Measurements from ENCODE around the gene WDR18. TPM values are rescaled to one million over a fixed set of nuclear protein-coding genes. Genes with fewer than 3 reads are reported as not detected.

WDR18 gene
- total RNA-seq, 2 experiments from 2014 or later: 73.3 to 75.8 TPM

DNA sequence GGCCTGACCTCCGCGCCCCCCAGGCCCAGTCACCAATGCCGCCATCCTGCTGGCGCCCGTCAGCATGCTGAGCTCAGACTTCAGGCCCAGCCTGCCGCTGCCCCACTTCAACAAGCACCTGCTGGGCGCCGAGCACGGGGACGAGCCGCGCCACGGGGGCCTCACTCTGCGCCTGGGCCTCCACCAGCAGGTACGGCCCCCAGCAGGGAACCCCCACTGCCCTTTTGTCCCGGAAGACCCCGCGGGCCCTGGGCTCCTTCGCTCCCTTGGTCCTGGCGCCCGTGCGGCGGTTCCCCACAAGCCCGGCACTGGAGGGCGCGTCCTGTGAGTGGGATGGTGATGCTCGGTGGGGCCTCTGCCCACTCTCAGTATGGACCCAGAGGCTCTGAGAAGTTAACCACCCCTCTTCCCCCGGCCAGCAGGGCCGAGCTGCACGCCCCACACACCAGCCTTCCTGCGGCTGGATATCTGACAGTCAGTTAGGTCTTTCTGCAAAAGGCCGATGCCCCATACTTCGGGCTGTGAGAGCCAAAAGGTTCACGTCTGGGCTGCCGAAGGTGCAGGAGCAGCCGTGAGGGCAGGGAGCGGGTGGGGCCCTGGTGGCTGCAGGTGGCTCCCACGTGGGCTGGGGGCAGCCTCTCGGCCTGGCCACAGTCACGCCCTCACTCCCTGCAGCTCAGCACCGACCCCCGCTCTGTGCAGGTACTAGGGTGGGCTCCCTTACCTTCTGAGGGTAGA is 8.0 kb downstream of the WDR18 start:
- H3K27ac Mint-ChIP-seq: no peak overlapping the region
- peaks cover 3% of the 10 kb centered on the region for H3K27me3 Mint-ChIP-seq
- H3K4me3 Mint-ChIP-seq: no peak overlapping the region
- ChIA-PET POLR2A (no interaction called here), CTCF (no interaction called here)
- no peaks in the 10 kb centered on the region for H3K9me3 Mint-ChIP-seq
- DNase-seq: no peak
- peaks cover 6% of the 10 kb centered on the region for H3K4me1 Mint-ChIP-seq (ENCODE audit: low read depth)
- H3K36me3 Mint-ChIP-seq: peaks cover 9% of the 10 kb centered on the region
- intact Hi-C loops (cut with micrococcal nuclease): no loop called here

DNA sequence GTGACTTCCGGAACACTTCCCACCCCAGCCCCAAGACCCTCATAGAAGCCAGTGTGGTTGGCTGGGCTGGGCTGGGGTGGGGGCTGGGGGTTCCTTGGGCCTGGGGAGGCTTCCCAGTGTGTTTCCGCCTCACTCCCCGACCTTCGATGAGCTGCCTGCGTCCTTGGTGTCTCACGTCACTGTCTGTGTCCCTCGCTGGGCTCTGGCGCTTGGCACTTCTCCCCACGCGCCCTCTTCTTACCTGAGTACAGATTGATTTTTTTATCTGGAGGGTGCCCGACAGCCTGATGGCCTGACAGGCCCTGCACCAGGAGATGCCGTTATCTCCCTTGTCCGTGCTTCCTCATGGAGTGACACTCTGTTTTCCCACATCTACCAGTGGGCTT is 8.5 kb downstream of the WDR18 start:
- CTCF ChIA-PET: no interaction called here
- peaks cover 6% of the 10 kb centered on the region for H3K4me1 Mint-ChIP-seq (ENCODE audit: low read depth)

DNA sequence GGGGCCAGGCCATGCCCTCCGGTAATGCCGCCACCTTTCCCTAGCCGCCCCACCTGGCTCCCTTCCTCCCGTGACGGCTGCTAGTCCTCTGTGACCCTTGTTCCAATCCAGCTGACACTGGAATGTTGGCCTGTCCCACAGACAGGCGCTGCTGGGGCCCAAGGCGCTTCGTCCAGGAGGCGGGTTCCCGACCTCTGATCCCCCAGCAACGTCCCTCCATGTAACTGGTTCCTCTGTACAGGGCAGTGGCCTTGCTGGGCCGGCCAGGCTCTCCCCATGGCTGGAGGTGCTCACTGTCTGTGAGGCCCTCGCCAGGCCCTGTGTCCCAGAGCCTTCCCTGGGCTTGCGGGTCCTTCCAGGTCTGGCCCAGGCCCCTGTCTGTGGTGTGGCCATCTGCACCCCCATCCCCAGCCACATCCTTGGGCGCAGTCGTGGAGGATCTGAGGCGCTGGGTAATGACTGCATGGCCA is 9.3 kb downstream of the WDR18 start:
- POLR2A ChIA-PET: no interaction called here
- Mint-ChIP-seq H3K36me3 (peaks cover 9% of the 10 kb centered on the region), H3K27ac (no peak overlapping the region), H3K4me3 (no peak overlapping the region), H3K27me3 (peaks cover 12% of the 10 kb centered on the region), H3K4me1 (ENCODE audit: low read depth) (peaks cover 10% of the 10 kb centered on the region), H3K9me3 (no peaks in the 10 kb centered on the region)
- CTCF ChIA-PET: no interaction called here
- no peak for DNase-seq
- intact Hi-C loops (cut with micrococcal nuclease): no loop called here

More for the DNA sequence above, 8.5 kb downstream of the WDR18 start:
- Mint-ChIP-seq H3K27ac (no peak overlapping the region), H3K4me3 (no peak overlapping the region), H3K27me3 (peaks cover 5% of the 10 kb centered on the region), H3K36me3 (peaks cover 9% of the 10 kb centered on the region), H3K9me3 (no peaks in the 10 kb centered on the region)
- POLR2A ChIA-PET: no interaction called here
- no peak for DNase-seq
- intact Hi-C loops (cut with micrococcal nuclease): no loop called here

DNA sequence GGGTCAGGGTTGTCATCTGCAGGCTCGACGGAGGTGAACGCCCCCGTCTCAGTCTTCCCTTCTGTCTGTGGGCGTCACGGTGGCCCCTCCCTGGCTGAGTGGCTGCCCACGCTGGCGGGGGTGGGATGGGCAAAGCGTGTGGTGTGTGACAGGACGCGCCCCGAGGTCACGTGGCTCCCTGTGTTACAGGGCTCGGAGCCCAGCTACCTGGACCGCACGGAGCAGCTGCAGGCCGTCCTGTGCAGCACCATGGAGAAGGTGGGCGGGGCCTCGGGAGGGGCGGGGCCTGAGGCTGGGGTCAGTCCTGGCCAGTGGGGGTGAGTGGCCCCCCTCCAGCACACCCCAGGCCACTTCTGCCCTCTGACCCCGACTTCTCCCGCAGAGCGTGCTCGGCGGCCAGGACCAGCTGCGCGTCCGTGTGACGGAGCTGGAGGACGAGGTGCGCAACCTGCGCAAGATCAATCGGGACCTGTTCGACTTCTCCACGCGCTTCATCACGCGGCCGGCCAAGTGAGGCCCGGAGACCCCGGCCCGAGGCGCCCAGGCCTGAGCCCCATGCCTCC is 9.8 kb downstream of the WDR18 start:
- Mint-ChIP-seq H3K27ac (no peak overlapping the region), H3K4me3 (no peak overlapping the region), H3K36me3 (peaks cover 9% of the 10 kb centered on the region), H3K4me1 (ENCODE audit: low read depth) (peaks cover 10% of the 10 kb centered on the region), H3K9me3 (no peaks in the 10 kb centered on the region), H3K27me3 (peaks cover 15% of the 10 kb centered on the region)
- CTCF ChIA-PET: no interaction called here
- intact Hi-C loops (cut with micrococcal nuclease): no loop called here
- POLR2A ChIA-PET: no interaction called here
- no peak for DNase-seq

DNA sequence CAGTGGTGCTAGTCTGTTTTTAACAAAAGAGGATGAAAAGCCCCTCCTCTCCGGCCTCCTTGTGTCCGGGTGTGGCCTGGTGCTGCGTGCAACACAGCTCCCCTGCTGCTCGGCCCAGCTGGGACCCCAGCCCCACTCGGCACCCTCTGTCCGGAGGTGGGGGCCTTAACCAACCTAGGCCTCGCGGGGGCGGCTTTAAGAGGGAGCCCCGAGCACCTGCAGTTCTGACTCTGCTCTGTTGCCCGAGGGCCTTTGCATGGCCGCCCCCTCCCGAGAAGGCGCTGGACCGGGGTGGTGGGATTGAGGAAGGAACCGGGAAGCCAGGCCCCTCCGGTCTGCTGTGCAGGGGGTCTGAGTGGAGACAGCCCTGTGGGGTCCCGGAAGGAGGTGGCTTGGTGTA is 10.4 kb downstream of the WDR18 start:
- DNase-seq: no peak
- Mint-ChIP-seq H3K27me3 (peaks cover 21% of the 10 kb centered on the region), H3K9me3 (no peaks in the 10 kb centered on the region), H3K4me1 (ENCODE audit: low read depth) (peaks cover 10% of the 10 kb centered on the region), H3K27ac (no peak overlapping the region), H3K36me3 (peaks cover 9% of the 10 kb centered on the region), H3K4me3 (no peak overlapping the region)
- intact Hi-C loops (cut with micrococcal nuclease): no loop called here
- POLR2A ChIA-PET: no interaction called here
- CTCF ChIA-PET: no interaction called here

DNA sequence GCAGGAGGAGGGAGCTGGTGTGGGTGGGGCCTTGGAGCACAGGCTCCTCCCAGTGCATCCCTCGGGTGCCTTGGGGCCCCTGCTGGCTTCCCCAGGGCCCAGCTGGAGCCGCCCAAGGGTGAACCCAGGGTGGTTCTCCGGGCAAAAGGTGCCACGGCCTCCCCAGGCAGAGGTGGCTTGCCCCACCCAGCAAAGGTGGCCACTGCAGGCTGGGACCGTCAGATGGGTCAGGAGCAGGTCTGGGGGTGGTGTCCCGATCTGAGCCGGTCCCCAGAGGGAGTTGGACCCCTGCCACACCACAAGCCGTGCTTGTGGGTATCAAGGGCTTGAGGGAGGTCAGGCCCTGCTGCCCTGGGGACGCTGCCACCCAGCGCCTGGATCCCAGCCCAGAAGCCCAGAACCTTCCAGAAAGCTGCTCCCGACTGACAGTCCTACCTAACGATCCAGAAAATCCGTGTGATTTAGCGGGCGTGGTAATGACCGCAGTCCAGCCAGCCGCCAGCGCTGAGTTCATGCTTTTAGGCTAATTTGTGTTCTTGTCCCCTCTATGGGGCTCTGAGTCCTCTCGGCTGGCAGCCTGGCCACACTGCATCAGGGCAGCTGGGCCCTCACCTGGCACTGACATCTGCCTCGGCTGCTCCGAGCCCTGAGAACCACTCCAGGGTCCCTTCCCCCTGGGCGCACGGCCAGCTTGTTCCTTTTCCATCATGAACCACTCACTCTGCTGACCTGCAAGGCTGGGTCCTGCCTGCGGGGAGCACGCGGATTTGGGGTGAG is 11.1 kb downstream of the WDR18 start:
- POLR2A ChIA-PET: interaction anchor here (0.6 to 1.0 kb wide), 2 partner anchors 11 to 295 kb away, joined by 3 to 4 read pairs; partner anchors contain the start of gene WDR18
- intact Hi-C loops (cut with micrococcal nuclease): no loop called here
- DNase-seq: no peak
- no peak overlapping the region for H3K27ac Mint-ChIP-seq
- H3K36me3 Mint-ChIP-seq: peaks cover 9% of the 10 kb centered on the region
- peaks cover 10% of the 10 kb centered on the region for H3K4me1 Mint-ChIP-seq (ENCODE audit: low read depth)
- no peaks in the 10 kb centered on the region for H3K9me3 Mint-ChIP-seq
- H3K27me3 Mint-ChIP-seq: peaks cover 23% of the 10 kb centered on the region
- H3K4me3 Mint-ChIP-seq: no peak overlapping the region
- CTCF ChIA-PET: interaction anchor here (0.9 kb wide), 1 partner anchor 274 kb away, joined by 3 read pairs; the partner anchor contains the start of gene CIRBP

DNA sequence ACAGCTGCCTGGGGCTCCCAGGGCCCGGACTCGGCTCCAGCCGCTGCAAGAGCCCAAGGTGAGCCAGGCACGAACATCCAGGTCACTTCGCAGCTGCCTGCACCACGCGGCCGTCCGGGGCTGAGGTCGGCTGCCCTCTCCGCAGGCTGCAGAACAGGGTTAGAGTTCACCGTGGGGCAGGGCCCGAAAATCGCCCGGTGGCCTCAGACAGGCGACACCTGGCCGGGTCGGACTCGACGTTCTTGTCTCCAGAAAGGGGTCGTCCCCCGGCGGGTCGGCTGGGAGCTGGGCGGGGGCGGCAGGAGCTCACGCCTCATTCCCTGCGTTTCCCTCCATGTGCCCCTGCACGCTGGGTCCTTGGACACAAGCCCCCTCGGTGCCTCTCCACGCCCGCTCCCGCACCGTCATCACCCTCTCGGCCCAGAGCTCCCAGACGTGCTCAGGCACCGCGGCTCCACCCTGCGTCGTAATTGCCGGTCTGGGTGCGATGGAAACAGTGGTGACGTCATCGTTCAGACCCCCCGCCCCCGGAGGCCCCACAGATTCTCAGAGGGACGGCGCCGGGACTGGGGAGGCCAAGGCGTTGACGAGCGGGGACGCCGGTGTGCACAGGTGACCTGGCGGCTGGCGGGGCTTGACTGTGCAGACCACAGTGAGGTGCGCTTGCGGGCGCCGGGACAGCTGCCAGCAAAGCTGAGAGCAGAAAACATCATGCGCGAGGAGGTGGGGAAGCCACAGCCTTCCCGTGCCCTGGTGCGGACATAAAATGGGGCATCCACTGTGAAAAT is 12.1 kb downstream of the WDR18 start:
- peaks cover 6% of the 10 kb centered on the region for H3K36me3 Mint-ChIP-seq
- H3K4me1 Mint-ChIP-seq (ENCODE audit: low read depth): peaks cover 12% of the 10 kb centered on the region
- peak; percentile 82 for DNase-seq
- H3K9me3 Mint-ChIP-seq: no peaks in the 10 kb centered on the region
- intact Hi-C loops (cut with micrococcal nuclease): no loop called here
- ChIA-PET CTCF (interaction anchor here (0.5 to 2.8 kb wide), 4 partner anchors 99 to 316 kb away, joined by 3 to 8 read pairs (median 3); partner anchors contain the start of genes CIRBP and POLR2E), POLR2A (interaction anchor here (0.5 to 1.0 kb wide), 2 partner anchors 12 to 51 kb away, joined by 3 to 4 read pairs; partner anchors contain the start of gene WDR18)
- H3K4me3 Mint-ChIP-seq: peak overlapping the region; percentile 46
- H3K27ac Mint-ChIP-seq: peak overlapping the region; percentile 8
- peaks cover 26% of the 10 kb centered on the region for H3K27me3 Mint-ChIP-seq

DNA sequence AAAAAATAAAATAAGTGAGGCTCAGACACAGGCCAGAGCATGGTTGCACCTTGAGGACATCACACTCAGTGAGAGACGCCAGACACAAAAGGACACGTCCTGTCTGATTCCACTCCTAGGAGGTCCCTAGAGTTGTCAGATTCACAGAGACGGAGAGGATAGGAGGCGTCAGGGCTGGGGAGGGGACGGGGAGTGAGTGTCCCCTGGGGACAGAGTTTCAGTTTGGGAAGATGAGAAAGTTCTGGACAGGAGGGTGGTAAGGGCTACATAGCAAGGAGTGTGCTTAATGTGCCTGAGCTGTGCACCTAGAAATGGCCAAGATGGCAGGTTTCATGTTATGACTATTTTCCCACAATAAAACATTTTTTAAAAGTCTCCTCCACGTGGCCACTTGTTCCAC is 13.9 kb downstream of the WDR18 start:
- peaks cover 3% of the 10 kb centered on the region for H3K36me3 Mint-ChIP-seq
- ChIA-PET CTCF (interaction anchor here (1.2 to 2.8 kb wide), 2 partner anchors 9 to 135 kb away, joined by 3 to 8 read pairs; no protein-coding TSS in a partner anchor), POLR2A (no interaction called here)
- no peak overlapping the region for H3K4me3 Mint-ChIP-seq
- H3K27me3 Mint-ChIP-seq: peaks cover 31% of the 10 kb centered on the region
- peak overlapping the region; percentile 3 for H3K27ac Mint-ChIP-seq
- no peaks in the 10 kb centered on the region for H3K9me3 Mint-ChIP-seq
- H3K4me1 Mint-ChIP-seq (ENCODE audit: low read depth): peaks cover 15% of the 10 kb centered on the region
- intact Hi-C loops (cut with micrococcal nuclease): no loop called here
- DNase-seq: no peak

DNA sequence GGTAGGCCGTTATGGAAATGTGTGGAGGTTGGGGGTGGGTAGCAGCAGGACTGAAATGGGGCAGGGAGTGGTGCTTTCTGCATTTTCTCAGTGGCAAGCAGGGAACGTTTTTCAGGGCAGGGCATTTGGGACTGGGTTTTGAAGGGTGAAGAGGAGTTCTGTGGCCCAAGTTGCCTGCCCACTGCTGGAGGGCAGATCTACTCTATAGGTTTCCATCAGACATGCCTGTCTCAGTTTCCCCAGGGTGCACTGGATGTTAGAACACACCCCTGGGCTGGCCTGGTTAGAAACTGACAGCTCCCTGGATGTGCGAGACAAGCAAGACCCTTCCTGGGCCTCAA is 15.2 kb downstream of the WDR18 start:
- ChIA-PET CTCF (interaction anchor here (1.2 to 1.5 kb wide), 2 partner anchors 10 to 15 kb away, joined by 3 read pairs; partner anchors contain the start of gene WDR18), POLR2A (interaction anchor here (1.2 kb wide), 1 partner anchor 16 kb away, joined by 3 read pairs; no protein-coding TSS in a partner anchor)
- DNase-seq: no peak
- intact Hi-C loops (cut with micrococcal nuclease): no loop called here
- Mint-ChIP-seq H3K4me1 (ENCODE audit: low read depth) (peaks cover 15% of the 10 kb centered on the region), H3K4me3 (no peak overlapping the region), H3K27ac (no peak overlapping the region), H3K9me3 (no peaks in the 10 kb centered on the region), H3K27me3 (peaks cover 31% of the 10 kb centered on the region), H3K36me3 (peaks cover 3% of the 10 kb centered on the region)

DNA sequence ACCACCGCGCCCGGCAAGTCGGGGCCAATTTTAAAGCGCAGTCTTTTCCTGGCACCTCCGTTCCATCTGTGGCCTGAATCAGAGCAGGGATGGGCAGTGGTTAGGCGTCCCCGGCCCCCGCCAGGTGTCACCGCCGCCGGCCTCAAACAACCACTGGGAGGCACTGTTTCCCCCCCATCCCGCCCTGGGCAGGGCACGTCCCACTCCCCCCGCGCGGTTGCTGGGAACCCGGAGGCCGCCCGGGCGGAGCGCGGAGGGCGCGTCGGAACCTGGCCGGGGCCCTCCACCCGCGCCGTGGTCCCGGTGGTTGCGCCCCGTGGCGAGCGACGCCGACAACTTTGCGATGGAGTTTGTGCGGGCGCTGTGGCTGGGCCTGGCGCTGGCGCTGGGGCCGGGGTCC is 15.9 kb downstream of the WDR18 start, which contains the start of gene GRIN3B:
Gene GRIN3B, plus strand, starts transcription at position 325 of the 400 bp plus-strand sequence. Its CDS starts 19 bp downstream, at position 344.
- Mint-ChIP-seq H3K4me3 (no peak within 1 kb of the TSS), H3K27me3 (peaks cover 31% of the 10 kb centered on the region), H3K27ac (no peak within 1 kb of the TSS), H3K9me3 (no peaks in the 10 kb centered on the region), H3K4me1 (ENCODE audit: low read depth) (peaks cover 15% of the 10 kb centered on the region), H3K36me3 (peaks cover 3% of the 10 kb centered on the region)
- CTCF ChIA-PET: interaction anchor here (0.9 to 1.6 kb wide), 4 partner anchors 16 to 244 kb away, joined by 3 to 6 read pairs (median 3); partner anchors contain the start of gene WDR18
- intact Hi-C loops (cut with micrococcal nuclease): loop anchor here (2.0 kb wide), 2 partner anchors 21 to 241 kb away; partner anchors contain the start of genes ATP5F1D, RNU6-2 and TMEM259
- DNase-seq: peak; percentile 86
- POLR2A ChIA-PET: no interaction called here
